Measurements from ENCODE around the gene PRSS22. TPM values are rescaled to one million over a fixed set of nuclear protein-coding genes. Genes with fewer than 3 reads are reported as not detected.
"Not testable (repeated sequence)": the region's sequence is repeated elsewhere in the genome, so short reads cannot be mapped to it uniquely, and the experiment has no call there.

PRSS22 gene, protein sequence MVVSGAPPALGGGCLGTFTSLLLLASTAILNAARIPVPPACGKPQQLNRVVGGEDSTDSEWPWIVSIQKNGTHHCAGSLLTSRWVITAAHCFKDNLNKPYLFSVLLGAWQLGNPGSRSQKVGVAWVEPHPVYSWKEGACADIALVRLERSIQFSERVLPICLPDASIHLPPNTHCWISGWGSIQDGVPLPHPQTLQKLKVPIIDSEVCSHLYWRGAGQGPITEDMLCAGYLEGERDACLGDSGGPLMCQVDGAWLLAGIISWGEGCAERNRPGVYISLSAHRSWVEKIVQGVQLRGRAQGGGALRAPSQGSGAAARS
- 0.70 TPM for total RNA-seq

DNA sequence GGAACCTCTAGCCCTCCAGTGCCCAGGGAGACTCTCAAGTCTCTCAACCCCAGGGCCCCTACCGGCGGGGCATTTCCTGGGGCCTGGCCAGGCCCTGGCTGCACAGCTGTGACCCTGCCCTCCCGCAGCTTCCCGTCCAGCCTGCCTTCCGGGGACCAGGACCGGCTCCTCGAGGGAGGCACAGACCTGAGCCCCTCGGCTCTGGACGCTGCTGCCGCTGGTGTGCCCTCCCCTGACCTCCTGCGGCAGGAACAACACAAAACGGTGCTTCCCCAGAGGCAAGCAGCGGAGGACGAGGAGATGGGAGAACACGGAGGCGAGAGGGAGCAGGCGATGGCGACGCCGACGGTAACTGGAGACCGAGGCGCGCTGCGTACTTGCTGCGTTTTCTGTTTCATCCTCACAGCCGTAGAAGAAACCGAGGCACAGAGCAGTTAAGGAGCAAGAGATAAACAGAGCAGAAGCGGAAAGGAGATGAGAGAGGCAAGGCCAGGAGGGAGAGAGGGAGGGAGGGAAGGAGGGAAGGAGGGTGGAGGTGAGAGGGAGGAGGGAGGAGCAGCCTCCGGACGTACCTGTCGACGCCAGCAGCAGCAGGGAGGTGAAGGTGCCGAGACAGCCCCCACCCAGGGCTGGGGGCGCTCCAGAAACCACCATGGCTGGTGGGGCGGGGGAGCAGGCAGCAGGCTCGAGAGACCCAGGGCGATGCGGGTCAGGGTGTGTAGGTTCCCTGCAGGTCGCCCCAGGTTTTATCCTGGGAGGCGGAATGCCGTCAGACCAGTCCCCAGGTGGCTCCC, at the start of gene PRSS22:
PRSS22 (minus strand) TSS at position 720 of the 794 bp plus-strand sequence; CDS start at position 654, 66 bp downstream.
- DNase-seq (ENCODE audit: low spot score) (no peak), ATAC-seq (peak; percentile 40)

DNA sequence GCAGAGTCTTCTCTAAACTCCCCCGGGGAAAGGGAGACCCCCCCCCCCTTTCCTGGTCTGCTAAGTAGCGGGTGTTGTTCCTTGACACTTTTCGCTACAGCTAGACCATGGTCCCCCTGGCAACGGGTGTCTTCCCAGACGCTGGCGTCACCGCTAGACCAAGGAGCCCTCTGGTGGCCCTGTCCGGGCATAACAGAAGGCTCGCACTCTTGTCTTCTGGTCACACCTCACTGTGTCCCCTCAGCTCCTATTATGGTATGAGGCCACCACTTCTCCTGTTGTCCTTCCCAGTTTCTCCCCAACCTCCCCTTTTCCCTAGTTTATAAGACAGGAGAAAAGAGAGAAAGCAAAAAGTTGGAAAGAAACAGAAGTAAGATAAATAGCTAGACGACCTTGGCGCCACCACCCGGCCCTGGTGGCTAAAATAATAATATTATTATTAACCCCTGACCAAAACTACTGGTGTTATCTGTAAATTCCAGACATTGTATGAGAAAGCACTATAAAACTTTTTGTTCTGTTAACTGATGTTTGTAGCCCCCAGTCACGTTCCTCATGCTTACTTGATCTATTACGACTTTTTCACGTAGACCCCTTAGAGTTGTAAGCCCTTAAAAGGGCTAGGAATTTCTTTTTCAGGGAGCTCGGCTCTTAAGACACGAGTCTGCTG, 49.2 kb upstream of the PRSS22 start:
- ATAC-seq = not testable (repeated sequence)
- peak; percentile 51 for DNase-seq (ENCODE audit: low spot score)

DNA sequence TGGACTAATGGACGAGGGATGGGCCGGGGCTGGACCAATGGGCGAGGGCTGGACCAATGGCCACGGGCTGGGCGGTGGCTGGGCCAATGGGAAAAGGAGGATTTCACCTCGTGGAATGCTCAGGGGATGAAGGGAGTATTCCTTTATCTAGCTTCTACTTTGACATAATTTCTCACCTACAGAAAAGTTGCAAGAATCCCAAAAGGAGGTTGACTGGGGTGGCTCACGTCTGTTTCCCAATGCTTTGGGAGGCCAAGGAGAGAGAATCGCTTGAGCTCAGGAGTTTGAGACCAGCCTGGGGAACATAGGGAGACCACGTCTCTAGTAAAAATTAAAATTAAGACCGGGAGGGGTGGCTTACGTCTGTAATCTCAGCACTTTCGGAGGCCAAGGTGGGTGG, 48.0 kb upstream of the PRSS22 start:
- ATAC-seq = no peak
- no peak for DNase-seq (ENCODE audit: low spot score)

DNA sequence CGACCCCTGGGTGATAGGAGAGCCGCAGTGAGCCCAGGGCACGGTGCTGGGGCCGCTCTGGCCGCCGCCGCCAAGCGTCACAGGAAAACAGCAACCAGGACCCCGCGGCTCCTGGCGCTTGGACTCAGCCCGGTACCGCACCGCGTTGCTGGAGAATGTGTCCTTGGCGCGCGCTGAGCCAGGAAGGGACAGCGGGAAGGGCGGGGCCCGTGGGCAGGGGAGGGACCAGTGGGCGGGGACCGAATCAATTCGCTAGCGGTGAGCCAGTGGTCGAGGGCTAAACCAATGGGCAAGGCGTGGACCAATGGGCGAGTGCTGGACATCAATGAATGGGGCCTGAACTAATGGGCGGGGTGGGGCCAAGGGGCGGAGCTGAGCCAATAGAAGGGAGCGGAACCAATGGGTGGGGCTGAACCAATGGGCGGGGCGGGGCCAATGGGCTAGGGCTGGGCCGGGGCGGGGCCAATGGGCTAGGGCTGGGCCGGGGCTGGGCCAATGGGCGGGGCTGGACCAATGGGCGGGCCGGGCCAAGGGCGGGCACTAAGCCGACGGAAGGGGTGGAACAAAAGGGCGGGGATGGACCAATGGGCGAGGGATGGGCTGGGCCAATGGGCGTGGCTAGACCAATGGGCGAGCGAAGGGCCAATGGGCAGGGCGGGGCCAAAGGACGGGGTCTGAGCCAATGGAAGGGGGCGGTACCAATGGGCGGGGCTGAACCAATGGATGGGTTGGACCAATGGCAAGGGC, 47.4 kb upstream of the PRSS22 start:
- DNase-seq (ENCODE audit: low spot score) (peak; percentile 99), ATAC-seq (peak; percentile 83)

DNA sequence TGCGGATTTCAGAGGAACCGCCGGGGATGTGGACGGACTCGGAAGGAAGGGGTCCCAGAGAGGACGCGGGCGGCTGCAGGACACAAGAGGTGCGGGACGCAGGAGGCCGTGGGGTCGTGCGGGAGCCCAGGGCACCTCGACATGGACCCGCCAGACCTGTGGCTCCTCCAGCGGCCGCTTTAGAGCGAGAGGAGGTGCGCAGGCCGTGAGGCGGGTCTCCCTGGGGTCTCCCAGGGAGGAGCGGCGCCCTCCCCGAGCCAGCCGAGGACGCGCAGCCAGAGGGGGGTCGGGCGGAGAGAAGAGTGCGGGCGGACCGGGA, 46.9 kb upstream of the PRSS22 start:
- ATAC-seq = peak; percentile 0
- no peak for DNase-seq (ENCODE audit: low spot score)

DNA sequence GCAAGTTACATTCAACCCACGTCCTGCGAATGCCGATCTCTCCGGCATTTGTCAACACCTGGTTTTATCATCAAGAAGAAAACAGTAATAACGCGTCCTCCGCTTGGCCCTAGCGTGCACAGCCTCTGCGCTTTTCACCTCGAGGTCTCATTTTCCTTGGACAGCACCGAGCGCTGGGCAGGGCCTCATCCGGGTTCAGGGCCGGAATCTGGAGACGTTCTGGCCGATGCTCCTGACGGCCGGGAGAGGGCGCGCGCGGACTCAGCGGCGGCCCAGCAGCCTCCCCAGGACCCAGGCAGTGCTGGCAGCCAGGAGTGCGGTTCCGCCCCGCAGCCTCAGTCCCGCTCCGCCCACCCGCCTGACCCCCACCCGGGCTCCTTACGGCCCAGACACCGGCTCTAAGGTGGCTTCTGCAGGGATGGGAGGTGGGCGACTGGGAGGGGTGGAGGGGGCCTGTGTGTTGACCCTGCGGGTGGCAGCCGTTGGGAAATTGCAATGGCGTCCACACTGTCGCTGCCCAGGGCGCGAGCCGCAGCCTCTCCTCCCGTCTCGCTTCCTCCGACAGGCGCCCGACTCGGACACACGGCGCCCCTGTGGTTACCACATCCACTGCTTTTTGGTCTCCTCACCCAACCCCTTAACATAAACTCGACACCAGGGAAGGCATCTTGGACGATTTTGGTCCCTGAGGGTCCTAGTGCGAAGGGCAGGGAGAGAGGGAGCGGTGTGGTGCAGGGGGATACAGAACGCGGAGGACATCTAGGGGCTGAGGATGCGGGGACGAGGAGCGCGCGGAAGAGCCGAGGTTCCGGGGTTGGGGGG, 46.3 kb upstream of the PRSS22 start:
- peak; percentile 84 for DNase-seq (ENCODE audit: low spot score)
- peak; percentile 75 for ATAC-seq

DNA sequence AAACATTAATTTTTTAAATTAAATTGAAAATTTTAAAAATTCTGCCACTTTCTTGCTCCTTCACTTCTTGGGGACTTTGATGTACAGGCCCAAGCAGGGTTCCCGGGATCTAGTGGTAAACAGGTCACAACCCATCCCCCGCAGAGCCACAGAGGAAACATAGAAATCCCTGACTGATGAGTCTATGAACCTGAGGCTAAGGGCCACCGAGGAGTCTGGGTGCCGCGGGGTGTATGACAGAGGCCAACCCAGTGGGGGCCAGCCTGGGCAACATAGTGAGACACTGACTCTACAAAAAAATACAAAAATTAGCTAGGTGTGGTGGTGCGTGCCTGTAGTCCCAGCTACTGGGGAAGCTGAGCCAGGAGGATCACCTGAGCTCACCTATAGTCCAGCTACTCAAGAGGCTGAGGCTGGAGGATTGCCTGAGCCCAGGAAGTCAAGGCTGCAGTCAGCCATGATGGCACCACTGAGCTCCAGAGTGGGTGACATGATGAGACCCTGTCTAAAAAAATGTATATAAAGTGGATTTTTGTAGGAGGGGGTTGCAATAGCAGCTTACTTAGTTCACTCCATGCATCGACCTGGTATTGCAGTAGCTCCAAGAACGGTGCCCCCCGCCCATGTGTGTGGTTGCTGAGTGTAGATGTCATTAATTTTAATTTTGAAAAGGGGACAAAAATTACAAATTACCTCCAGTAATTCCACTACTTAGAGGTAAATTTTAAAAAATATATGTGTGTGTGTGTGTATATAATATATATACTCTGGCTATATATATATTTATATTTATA, 44.6 kb upstream of the PRSS22 start:
- no peak for ATAC-seq
- DNase-seq (ENCODE audit: low spot score) = no peak

DNA sequence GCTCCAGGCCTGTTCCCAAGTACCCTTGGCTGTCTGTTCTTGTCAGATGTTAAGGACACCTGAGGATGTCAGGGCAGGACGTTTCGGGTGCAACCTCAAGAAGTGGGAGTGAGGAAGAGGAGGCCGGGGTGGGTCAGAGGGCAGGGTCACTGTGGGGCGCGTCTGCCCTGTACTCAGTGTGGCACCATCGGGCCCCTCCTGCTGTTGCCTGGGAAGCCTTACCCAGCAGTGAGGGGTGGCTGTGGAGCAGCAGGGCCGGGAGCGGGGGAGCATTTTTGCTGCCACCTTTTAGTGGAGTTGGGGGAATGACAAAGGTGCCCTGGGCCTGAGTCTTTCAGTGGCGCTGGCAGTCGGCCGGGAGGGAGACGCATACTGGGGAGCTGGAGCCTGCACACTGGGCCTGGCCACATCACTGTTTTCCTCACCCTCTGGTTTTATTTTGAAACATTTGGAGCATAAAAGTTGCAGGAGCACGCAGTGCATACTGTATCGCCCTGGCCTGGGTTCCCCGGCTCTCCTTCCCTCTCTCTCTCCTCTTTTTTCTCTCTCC, 42.6 kb upstream of the PRSS22 start:
- no peak for ATAC-seq
- no peak for DNase-seq (ENCODE audit: low spot score)

DNA sequence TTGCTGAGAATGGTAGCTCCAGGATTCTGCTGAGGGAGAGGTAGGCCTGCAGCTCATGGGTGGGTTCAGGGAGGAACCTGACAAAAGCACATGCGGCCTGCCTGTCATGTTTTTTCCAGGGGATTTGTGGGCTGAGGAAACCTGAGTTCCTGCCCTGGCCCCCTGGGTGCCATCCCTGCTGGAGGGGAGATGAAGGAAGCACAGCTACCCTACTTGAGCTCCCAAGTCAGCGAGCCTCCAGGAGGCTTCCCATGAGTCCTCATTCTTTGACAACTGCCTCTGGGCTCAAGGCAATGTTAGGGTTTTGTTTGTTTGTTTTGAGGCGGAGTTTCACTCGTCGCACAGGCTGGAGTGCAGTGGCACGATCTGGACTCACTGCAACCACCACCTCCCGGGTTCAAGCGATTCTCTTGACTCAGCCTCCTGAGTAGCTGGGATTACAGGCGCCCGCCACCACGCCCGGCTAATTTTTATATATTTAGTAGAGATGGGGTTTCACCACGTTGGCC, 41.6 kb upstream of the PRSS22 start:
- ATAC-seq (no peak), DNase-seq (ENCODE audit: low spot score) (no peak)

DNA sequence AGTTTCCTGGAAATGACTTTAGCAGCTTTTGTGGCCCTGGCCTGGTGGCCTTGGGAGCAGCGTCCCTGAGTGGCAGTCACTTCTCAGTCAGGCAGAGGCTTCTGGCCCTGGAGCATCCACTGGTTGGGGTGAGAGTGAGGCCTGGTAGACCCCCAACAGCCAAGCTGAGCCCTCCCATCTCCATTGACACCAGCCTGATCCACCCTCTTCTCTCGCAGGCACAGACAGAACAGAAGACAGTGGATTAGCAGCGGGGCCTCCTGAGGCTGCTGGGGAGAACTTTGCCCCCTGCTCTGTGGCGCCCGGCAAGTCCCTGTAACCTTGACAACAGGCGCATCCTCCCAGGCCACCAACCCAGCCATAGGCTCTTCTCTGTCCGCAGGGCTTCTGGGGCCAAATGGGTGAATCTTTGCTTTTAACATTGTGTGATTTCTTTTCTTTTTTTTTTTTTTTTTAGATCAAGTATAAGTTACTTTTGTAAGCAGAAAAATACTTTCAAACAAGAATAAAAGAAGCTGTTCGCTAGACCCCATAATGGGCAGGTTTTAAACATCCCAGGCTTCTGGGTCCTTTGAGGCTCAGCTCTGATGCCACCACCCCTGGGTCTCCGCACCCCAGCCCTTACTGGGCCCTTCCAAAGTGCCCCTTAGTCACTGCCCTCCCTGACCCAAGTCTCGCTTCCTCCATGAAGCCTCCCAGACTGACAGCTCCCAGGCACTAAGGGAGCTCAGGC, 41.0 kb upstream of the PRSS22 start:
- peak; percentile 40 for ATAC-seq

DNA sequence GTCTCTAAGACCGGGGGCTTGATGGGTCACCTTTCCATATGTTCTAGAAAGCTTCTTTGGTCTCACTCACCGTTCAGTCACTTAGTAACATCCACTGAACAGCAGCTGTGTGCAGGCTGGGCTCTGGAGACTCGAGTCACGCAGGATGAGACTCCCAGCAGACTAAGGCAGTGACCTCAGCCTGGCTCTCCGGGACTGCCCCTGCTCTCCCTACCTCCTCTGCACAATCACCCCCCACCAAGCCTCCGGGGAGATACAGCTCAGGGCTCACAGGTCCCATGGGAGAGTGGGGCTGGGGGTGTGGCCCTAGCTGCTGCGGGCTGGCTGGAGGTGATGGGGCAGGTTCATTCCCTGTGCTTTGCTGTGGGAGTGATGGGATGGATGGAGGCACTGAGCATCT, 39.1 kb upstream of the PRSS22 start:
- no peak for ATAC-seq
- DNase-seq (ENCODE audit: low spot score) = no peak

More for the DNA sequence above, 41.0 kb upstream of the PRSS22 start:
- DNase-seq (ENCODE audit: low spot score) = no peak

DNA sequence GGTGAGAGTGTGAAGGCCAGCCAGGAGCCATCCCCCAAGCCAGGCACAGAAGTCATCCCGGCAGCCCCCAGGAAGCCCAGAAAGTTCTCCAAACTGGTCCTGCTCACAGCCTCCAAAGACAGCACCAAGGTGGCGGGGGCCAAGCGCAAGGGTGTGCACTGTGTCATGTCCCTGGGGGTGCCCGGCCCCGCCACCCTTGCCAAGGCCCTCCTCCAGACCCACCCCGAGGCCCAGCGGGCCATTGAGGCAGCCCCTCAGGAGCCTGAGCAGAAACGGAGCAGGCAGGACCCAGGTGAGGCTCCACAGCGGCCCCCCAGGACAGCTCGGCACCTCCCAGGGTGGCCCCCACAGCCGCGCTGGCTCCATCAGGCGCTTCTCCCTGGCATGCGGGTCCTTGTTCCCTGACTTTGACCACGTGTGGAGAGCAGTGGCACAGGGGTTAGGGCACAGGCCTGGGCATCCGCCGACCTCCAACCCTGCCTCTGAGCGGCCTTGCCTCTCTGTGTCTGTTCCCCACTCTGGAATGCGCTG, 38.6 kb upstream of the PRSS22 start:
- ATAC-seq = no peak
- DNase-seq (ENCODE audit: low spot score) = no peak

DNA sequence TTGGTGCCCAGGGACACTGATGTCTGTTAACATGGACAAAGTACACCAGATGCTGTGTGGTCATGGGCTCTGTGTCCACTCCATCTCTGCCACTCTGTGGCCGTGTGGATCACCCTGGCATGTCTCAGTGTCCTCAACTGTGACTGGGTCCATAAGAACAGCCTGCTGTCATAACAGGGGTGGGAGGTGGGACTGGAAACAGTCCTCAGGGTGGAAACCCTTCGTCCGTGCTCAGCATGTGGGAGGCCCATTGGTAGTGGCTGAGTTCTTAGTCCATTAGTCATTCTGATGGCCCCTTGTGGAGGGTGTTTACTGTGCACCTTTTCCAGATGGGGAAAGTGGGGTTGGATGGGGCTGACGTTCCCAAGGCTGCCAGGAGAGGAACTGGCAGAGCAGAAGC, 37.8 kb upstream of the PRSS22 start:
- DNase-seq (ENCODE audit: low spot score) = no peak
- no peak for ATAC-seq

DNA sequence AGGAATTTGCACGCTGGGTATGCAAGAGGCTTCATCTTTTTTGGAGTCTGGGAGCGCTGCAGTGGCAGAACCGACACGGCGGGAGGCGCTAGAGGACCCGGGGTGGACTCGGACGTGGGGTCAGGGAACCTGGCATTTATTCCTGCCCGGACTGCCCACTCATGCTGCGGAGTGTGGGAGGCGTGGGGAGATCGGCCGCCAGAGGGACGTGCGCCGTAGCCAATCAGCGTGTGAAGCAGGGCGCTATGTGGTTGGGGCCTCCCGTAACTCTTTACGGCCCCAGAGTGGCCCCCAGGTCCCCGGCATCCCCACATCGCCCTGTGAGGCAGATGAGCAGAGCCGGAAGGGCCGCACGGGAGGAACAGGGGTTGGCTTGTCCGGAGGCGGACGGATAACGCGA, 36.3 kb upstream of the PRSS22 start:
- DNase-seq (ENCODE audit: low spot score) (no peak), ATAC-seq (no peak)

DNA sequence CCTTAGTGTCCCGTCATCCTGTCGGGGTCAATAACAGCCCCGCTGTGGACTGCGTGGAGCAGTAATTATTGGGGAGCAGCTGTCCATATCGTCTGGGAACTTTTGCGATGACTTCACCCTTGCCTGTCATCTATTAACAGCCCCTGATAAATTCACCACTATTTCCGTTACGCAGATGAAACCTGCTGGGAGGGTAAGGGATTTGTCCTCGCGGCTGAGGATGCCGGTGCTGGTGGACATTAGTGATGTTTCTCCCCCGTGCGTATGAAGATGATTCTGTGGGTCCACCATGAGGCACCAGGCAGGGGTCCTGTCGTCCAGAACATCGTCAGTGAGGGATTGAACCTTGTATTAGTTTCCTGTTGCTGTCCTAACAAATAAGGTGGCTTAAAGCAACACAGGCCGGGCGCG, 26.1 kb upstream of the PRSS22 start:
- ATAC-seq (no peak), DNase-seq (ENCODE audit: low spot score) (no peak)

DNA sequence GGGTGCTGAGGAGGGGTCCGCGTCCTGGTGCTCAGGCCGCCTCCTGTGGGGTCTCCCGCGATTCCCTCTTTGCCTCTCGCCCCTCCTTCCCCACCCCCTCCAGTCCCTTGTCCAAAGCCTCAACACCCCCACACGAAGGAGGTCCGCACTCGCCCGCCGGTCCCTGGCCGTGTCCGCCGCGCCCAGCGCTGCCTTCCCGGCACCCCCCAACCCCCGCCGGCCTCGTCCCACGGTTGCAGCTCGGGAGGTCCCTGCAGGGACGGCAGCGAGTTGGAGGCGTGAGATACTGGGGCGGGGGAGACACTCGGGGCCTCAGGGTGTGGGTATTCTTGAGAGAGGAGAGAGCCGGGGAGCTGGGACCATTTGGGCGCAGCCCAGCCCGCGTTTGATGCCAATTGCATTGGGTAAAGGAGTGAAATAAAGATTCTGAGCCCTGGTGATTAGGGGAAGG, 25.5 kb upstream of the PRSS22 start:
- ATAC-seq (peak; percentile 5), DNase-seq (ENCODE audit: low spot score) (peak; percentile 54)

DNA sequence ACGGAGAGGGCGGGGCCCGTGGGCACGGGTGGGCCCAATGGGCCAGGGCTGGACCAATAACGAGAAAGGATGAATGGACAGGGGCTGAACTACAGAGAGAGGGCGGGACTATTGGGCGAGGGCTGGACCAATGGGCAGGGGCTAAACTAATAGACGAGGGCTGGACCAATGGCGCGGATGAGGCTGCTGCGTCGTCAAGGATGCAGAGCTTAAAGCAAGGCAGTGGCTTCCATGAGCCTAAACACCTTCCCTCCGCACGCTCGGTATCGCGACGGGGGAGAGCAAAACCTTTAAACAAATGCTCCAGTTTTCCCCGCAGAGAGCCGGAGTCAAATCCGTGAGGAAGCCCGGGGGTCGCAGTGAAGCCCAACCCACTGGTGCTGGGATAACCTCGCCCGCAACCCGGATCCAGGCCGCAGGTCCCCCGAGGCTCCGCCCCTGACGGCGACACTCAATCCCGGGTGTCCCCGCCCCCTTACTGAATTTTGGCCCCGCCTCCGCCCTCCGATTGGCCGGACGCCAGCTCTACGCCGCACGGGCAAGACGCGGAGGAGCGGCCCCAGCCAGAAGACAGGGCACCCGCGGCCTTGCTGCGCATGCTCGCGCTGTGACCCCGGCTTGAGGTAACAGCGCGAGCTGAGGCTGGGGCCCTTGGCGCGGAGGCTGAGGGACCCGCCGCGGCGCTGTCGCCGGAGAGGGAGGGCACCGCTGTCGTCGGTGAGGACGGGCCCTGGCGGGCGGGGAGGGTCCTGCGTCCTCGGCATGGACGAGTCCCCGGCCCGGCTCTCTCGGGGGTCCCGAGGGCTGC, 24.9 kb upstream of the PRSS22 start, which contains the start of gene FLYWCH2:
FLYWCH2 (plus strand) TSS at position 566 of the 808 bp plus-strand sequence. CDS start 13,235 bp downstream, outside the sequence.
- DNase-seq (ENCODE audit: low spot score) = peak; percentile 99
- ATAC-seq = peak; percentile 91
